Heart left ventricle (tissue), 13 donors: ENCODE results near the gene INPP5D.

ENCODE experiments used
- POLR2A ChIP-seq, 2 donors: fragments of 450-650 bp; IDR thresholded peaks; one replicate each; pipeline ENCODE4 v1.6.1; 2017; ENCODE audit warnings: antibody characterized with exemption in 2 of 2, mild to moderate bottlenecking in 2 of 2, moderate library complexity in 2 of 2
- TF ChIP-seq, protein P1 (sequence below), 12 donors: fragments of 200-600 bp; sonication (generic) in 4 of 12; IDR thresholded peaks; one replicate each; pipeline versions ENCODE4 v1.5.0 to v1.8.0; 2018 to 2022; ENCODE audit warnings: antibody characterized with exemption in 12 of 12, mild to moderate bottlenecking in 5 of 12
- donor health status: ischemic (EF 13 %, LVEDD 7.1; RV severe dilation, severe dysfunction).
- donor health status: DM: no; HTN: yes; CAD: no.
- donor health status: DM: no; HTN: no; CAD: no.
- donor health status: ischemic (EF 25% LVEDD 6.9; RV normal size, moderate dysfunction).
- donor health status: ischemic (EF 25% LVEDD 5.7; RV mildly dilated, moderate dysfunction).
- donor health status: ischemic (EF 35%, LVEDD 5.7; RV mildly dilated, moderate dysfunction).
- donor health status: nonischemic (EF 11% LVEDD 7.7; RV severe dilation, severe dysfunction).
- donor health status: DM: yes; HTN: yes; CAD: no.
- donor health status: PGD.
- donor health status: ischemic (EF 29% LVEDD 5.4; RV normal size, mild dysfunction).
- donor health status: nonischemic (EF 23%, LVEDD 6.1; RV moderate dilation, normal function).

DNA sequence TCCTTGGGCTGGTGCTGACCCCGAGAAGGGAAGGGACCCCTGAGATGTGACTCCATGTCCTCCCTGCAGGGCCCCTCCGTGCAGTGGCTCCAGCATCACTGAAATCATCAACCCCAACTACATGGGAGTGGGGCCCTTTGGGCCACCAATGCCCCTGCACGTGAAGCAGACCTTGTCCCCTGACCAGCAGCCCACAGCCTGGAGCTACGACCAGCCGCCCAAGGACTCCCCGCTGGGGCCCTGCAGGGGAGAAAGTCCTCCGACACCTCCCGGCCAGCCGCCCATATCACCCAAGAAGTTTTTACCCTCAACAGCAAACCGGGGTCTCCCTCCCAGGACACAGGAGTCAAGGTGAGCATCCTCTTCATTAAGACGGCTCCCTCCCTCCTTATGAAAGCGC is 137.9 kb downstream of the INPP5D start:
- TF ChIP-seq, protein P1, sequence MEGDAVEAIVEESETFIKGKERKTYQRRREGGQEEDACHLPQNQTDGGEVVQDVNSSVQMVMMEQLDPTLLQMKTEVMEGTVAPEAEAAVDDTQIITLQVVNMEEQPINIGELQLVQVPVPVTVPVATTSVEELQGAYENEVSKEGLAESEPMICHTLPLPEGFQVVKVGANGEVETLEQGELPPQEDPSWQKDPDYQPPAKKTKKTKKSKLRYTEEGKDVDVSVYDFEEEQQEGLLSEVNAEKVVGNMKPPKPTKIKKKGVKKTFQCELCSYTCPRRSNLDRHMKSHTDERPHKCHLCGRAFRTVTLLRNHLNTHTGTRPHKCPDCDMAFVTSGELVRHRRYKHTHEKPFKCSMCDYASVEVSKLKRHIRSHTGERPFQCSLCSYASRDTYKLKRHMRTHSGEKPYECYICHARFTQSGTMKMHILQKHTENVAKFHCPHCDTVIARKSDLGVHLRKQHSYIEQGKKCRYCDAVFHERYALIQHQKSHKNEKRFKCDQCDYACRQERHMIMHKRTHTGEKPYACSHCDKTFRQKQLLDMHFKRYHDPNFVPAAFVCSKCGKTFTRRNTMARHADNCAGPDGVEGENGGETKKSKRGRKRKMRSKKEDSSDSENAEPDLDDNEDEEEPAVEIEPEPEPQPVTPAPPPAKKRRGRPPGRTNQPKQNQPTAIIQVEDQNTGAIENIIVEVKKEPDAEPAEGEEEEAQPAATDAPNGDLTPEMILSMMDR (IDR thresholded peaks at IDR 0.05): no peak
- no peak for TF ChIP-seq POLR2A (IDR thresholded peaks at IDR 0.05)
